K562 (cell line): ENCODE results near the gene RPL28. TPM values are rescaled to one million over a fixed set of nuclear protein-coding genes. Genes with fewer than 3 reads are reported as not detected.

Source experiments
- ATAC-seq: fragments of 200-7000 bp; cut with Tn5 transposase; 3 replicates; pipeline ENCODE4 v1.9.1; 2020; ENCODE audit warnings: moderate library complexity
- BruUV-seq: library from RNA; stranded (reverse); fragments of 400-500 nt; replicated peaks from 2 replicates; lab custom pipeline; 2021; lab: Mats Ljungman, UMichigan
- CTCF ChIA-PET: fragments of 300-600 bp; formaldehyde crosslinking; extraction: SDS; loops from one replicate; lab custom pipeline; 2021; ENCODE audit warnings: low intra/inter-chr PET ratio; lab: Yijun Ruan, JAX
- POLR2A ChIA-PET: fragments of 300-600, 350-650 bp; sonication (Branson Sonifier 250); formaldehyde crosslinking; extraction: SDS; loops from one replicate; lab custom pipeline; 2021; ENCODE audit warnings: antibody characterized with exemption, inconsistent platforms; lab: Yijun Ruan, JAX
- DNase-seq, 4 experiments: peaks; one replicate each; pipeline versions ENCODE4 v3.0.0 to v3.0.0-alpha.2; 2011 to 2018; ENCODE audit warnings: low spot score in 3 of 4, mixed read lengths in 3 of 4; ENCODE audit errors: extremely low read depth in 1 of 4
- FAIRE-seq: peaks from 2 replicates; lab custom pipeline; 2011; peaks lifted over from hg19 to GRCh38; lab: Jason Lieb, UNC
- H2AFZ ChIP-seq: 2 replicates; pipeline ENCODE4 v1.6.0; 2011; ENCODE audit warnings: low read depth, low read length, control low read depth, inconsistent platforms
- H3K27ac ChIP-seq: fragments of 200-600 bp; 3 replicates; pipeline ENCODE4 v1.8.0; 2011; ENCODE audit warnings: low read depth, mild to moderate bottlenecking, control low read depth, inconsistent platforms, low read length, moderate library complexity, mixed read lengths; ENCODE audit errors: extremely low read depth
- H3K27me3 ChIP-seq, 2 experiments: fragments of 300-600 bp in 1 of 2; 2 replicates in 1 of 2; 3 replicates in 1 of 2; pipeline versions ENCODE4 v1.6.0 to v1.8.0; 2011; ENCODE audit warnings: inconsistent platforms in 2 of 2, low read length in 2 of 2, mild to moderate bottlenecking in 1 of 2, mixed read lengths in 1 of 2, moderate library complexity in 1 of 2; ENCODE audit not compliant: control insufficient read depth in 2 of 2, insufficient read depth in 2 of 2
- H3K36me3 ChIP-seq: fragments of 300-600 bp; 3 replicates; pipeline ENCODE4 v1.8.0; 2011; ENCODE audit warnings: mild to moderate bottlenecking, low read length, inconsistent platforms; ENCODE audit not compliant: control insufficient read depth, insufficient read depth
- H3K4me1 ChIP-seq, 2 experiments: fragments of 200-600 bp in 1 of 2; replicated peaks in 1 of 2; 2 replicates in 1 of 2; 3 replicates in 1 of 2; pipeline versions ENCODE4 v1.5.1 to v1.8.0; 2011; ENCODE audit warnings: inconsistent platforms in 2 of 2, low read length in 2 of 2, mild to moderate bottlenecking in 1 of 2, mixed read lengths in 1 of 2, moderate library complexity in 1 of 2; ENCODE audit not compliant: control insufficient read depth in 2 of 2, insufficient read depth in 2 of 2
- H3K4me2 ChIP-seq: 2 replicates; pipeline ENCODE4 v1.6.1; 2011; ENCODE audit warnings: low read length, control low read depth, inconsistent platforms, mixed read lengths; ENCODE audit not compliant: insufficient read depth
- H3K4me3 ChIP-seq: fragments of 200-600 bp; sonication (generic), shearing (Covaris generic); 2 replicates; pipeline ENCODE4 v1.5.1; 2016; ENCODE audit warnings: control low read depth, inconsistent platforms
- H3K79me2 ChIP-seq: fragments of 200-600 bp; 3 replicates; pipeline ENCODE4 v1.8.0; 2011; ENCODE audit warnings: low read length, inconsistent platforms; ENCODE audit not compliant: control insufficient read depth, insufficient read depth
- H3K9ac ChIP-seq, 2 experiments: 2 replicates each; pipeline versions ENCODE4 v1.6.0 to v1.6.1; 2011; ENCODE audit warnings: low read depth in 2 of 2, low read length in 2 of 2, control low read depth in 1 of 2, inconsistent platforms in 1 of 2, mild to moderate bottlenecking in 1 of 2, mixed read lengths in 1 of 2; ENCODE audit not compliant: insufficient read depth in 1 of 2
- H3K9me1 ChIP-seq: one replicate; pipeline ENCODE4 v1.6.0; 2011; ENCODE audit warnings: inconsistent platforms, mild to moderate bottlenecking, low read length, moderate library complexity; ENCODE audit not compliant: control insufficient read depth, insufficient read depth
- H3K9me3 ChIP-seq: replicated peaks from 2 replicates; pipeline ENCODE4 v1.5.1; 2011; ENCODE audit warnings: low read depth, low read length, inconsistent platforms; ENCODE audit not compliant: control insufficient read depth, insufficient read depth
- H4K20me1 ChIP-seq: replicated peaks from 2 replicates; pipeline ENCODE4 v1.6.1; 2011; ENCODE audit warnings: low read length, inconsistent platforms, mixed read lengths; ENCODE audit not compliant: control insufficient read depth, insufficient read depth
- BMI1 ChIP-seq: fragments of 150-350 bp; IDR thresholded peaks from 2 replicates; pipeline ENCODE4 v1.6.1; 2014; ENCODE audit warnings: low read length
- BRD4 ChIP-seq: fragments of 200-600 bp; sonication (generic); IDR thresholded peaks from 2 replicates; pipeline ENCODE4 v1.6.1; 2017; ENCODE audit warnings: inconsistent platforms
- CEBPG ChIP-seq, 3 experiments: fragments of 200-800 bp in 1 of 3; sonication (Bioruptor generic) in 1 of 3; sonication (generic) in 1 of 3; formaldehyde crosslinking in 1 of 3; IDR thresholded peaks in 2 of 3; conservative IDR thresholded peaks in 1 of 3; 2 replicates each; pipeline versions ENCODE4 v1.6.1 to v1.8.0; 2016 to 2022; ENCODE audit warnings: missing compliant biosample characterization in 2 of 3, missing genetic modification characterization in 2 of 3, mild to moderate bottlenecking in 1 of 3, missing genetic modification reagents in 1 of 3
- NFYB ChIP-seq: IDR thresholded peaks from 2 replicates; pipeline ENCODE4 v1.6.1; 2011; ENCODE audit warnings: mild to moderate bottlenecking, moderate library complexity; ENCODE audit not compliant: insufficient read length; ENCODE audit errors: extremely low read depth
- POLR2G ChIP-seq: fragments of 200-400 bp; formaldehyde crosslinking; IDR thresholded peaks from 2 replicates; pipeline ENCODE4 v1.6.1; 2017; ENCODE audit warnings: low read depth, mild to moderate bottlenecking, antibody characterized with exemption, low read length, moderate library complexity
- TARDBP ChIP-seq: fragments of 450-650 bp; IDR thresholded peaks from 2 replicates; pipeline ENCODE4 v1.6.1; 2016
- WGBS: fragments of 100-300 bp; shearing (Covaris generic); methylation state at CpG from one replicate; pipeline ENCODE4 v1.1.6; 2016; ENCODE audit warnings: low coverage, mixed read lengths; ENCODE audit not compliant: insufficient coverage; ENCODE audit errors: missing lambda C conversion rate; 5-methylcytosine and 5-hydroxymethylcytosine counted together
- in situ Hi-C: fragments of 300-500 bp; cut with MboI; formaldehyde crosslinking; loops from 4 replicates; pipeline ENCODE4 v1.15.0; 2018; ENCODE audit warnings: inconsistent platforms, mixed read lengths
- intact Hi-C: fragments of 100-400 bp; cut with micrococcal nuclease; formaldehyde crosslinking; loops from 2 replicates; pipeline ENCODE4 v1.14.2; 2022
- polyA plus RNA-seq, 8 experiments: library from polyadenylated mRNA; depleted of rRNA in 4 of 8; stranded (reverse) in 5 of 8; unstranded in 3 of 8; fragments of >200 nt; fragmentation: Nextera tagmentation in 2 of 8; fragmentation: Illumina TruSeq in 1 of 8; extraction: Ambion mirVana in 2 of 8; extraction: Trizol in 1 of 8; gene quantifications; 2 replicates each; pipeline versions ENCODE4 v1.2.1 to v1.2.3, GENCODE V29; 2011 to 2014; ENCODE audit warnings: inconsistent platforms in 1 of 8, missing spikeins in 1 of 8
- total RNA-seq, 7 experiments: library from RNA; depleted of rRNA in 6 of 7; stranded (reverse); fragments of >200 nt in 6 of 7; fragmentation: Illumina TruSeq in 2 of 7; extraction: Trizol in 2 of 7; gene quantifications; 2 replicates each; pipeline versions ENCODE4 v1.2.1 to v1.2.3, GENCODE V29; 2011 to 2021; ENCODE audit warnings: low replicate concordance in 1 of 7
- TF ChIP-seq, protein P1 (sequence below): sonication (generic); formaldehyde crosslinking; IDR thresholded peaks from 2 replicates; pipeline ENCODE4 v1.8.1; 2023; ENCODE audit warnings: mild to moderate bottlenecking, missing genetic modification reagents

Gene RPL28
- total and polyA plus RNA-seq, 9 of the 15 experiments (the other 6 are each of a cell fraction or from before 2014, with no cell fraction given) = 124 to 3,106 (median 622) TPM

DNA sequence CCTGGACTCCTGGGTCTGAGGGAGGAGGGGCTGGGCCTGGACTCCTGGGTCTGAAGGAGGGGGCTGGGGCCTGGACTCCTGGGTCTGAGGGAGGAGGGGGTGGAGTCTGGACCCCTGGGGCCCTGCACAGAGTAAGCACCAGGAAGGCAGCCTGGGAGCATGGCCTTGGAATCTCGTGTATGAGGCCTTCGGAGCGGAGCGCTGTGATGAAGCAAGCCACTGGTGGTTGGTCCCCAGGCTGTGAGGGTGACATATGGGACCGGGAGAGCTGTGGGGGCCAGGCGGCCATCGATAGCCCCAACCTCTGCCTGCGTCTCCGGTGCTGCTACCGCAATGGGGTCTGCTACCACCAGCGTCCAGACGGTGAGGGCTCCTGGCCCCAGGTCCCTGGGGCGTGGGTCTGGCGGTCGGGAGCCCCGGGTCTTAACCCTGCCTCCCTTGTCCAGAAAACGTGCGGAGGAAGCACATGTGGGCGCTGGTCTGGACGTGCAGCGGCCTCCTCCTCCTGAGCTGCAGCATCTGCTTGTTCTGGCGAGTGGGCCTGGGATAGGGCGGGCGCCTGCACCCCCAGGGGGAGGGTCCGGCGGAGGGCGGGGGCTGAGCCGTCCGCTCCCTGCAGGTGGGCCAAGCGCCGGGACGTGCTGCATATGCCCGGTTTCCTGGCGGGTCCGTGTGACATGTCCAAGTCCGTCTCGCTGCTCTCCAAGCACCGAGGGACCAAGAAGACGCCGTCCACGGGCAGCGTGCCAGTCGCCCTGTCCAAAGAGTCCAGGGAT is 8.2 kb upstream of the RPL28 start:
- Histone ChIP-seq H3K9me3 (no peaks in the 10 kb centered on the region; the same call in 1 of the 2 replicates), H3K4me2 (no peak overlapping the region), H3K36me3 (no peaks in the 10 kb centered on the region), H3K27me3 (no peaks in the 10 kb centered on the region), H3K27ac (no peak overlapping the region), H2AFZ (no peak overlapping the region), H3K4me1 (peaks cover 15 to 53% of the 10 kb centered on the region in 2 experiments; a peak in 4 of 5 replicates), H3K79me2 (peaks cover 6% of the 10 kb centered on the region; the same call in 2 of the 3 replicates), H4K20me1 (no peaks in the 10 kb centered on the region), H3K9ac (peak overlapping the region in 1 of 2 experiments; percentile 55; a peak in 1 of 4 replicates), H3K4me3 (no peak overlapping the region), H3K9me1 (no peaks in the 10 kb centered on the region)
- BruUV-seq = no TSS peak
- DNase-seq (no peak), ATAC-seq (no peak; the same call in 2 of the 3 replicates), FAIRE-seq (no peak)
- in situ Hi-C loops = no loop called here
- intact Hi-C loops = no loop called here
- no peak for TF ChIP-seq BRD4
- TF ChIP-seq NFYB = no peak
- no peak for TF ChIP-seq TARDBP
- TF ChIP-seq, protein P1, sequence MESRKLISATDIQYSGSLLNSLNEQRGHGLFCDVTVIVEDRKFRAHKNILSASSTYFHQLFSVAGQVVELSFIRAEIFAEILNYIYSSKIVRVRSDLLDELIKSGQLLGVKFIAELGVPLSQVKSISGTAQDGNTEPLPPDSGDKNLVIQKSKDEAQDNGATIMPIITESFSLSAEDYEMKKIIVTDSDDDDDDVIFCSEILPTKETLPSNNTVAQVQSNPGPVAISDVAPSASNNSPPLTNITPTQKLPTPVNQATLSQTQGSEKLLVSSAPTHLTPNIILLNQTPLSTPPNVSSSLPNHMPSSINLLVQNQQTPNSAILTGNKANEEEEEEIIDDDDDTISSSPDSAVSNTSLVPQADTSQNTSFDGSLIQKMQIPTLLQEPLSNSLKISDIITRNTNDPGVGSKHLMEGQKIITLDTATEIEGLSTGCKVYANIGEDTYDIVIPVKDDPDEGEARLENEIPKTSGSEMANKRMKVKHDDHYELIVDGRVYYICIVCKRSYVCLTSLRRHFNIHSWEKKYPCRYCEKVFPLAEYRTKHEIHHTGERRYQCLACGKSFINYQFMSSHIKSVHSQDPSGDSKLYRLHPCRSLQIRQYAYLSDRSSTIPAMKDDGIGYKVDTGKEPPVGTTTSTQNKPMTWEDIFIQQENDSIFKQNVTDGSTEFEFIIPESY = peak; percentile 81
- no peak for TF ChIP-seq CEBPG (CRISPR knock-in tag; IDR thresholded peaks at IDR 0.05)
- TF ChIP-seq CEBPG (tag; conservative IDR thresholded peaks at IDR 0.05 in 1 of 2, IDR thresholded peaks at IDR 0.05 in 1 of 2) = no peak
- no peak for TF ChIP-seq BMI1
- TF ChIP-seq POLR2G = peak; percentile 54; the same call in 1 of the 2 replicates
- POLR2A ChIA-PET = interaction anchor here (0.6 to 1.0 kb wide), 3 partner anchors 9 to 118 kb away, joined by 3 to 4 read pairs (median 3); no protein-coding TSS in a partner anchor
- CTCF ChIA-PET = no interaction called here
- WGBS = 37% methylated on average over 41 of the region's 43 CpGs
